Measurements from ENCODE around the gene KERA.

The KERA gene

GRCh38 chr12:91074154-91074709, 16.4 kb upstream of the KERA start:
- WGBS, 2 experiments (ENCODE audit: insufficient coverage in 2 of 2) = 68 to 93% methylated on average over 4 to 5 of the region's 6 CpGs
- H3K4me3 ChIP-seq (ENCODE audit: extremely low read depth, insufficient read depth, low read length, poor library complexity, severe bottlenecking) = no peak overlapping the region
- H3K36me3 ChIP-seq (ENCODE audit: control insufficient read depth, insufficient read depth, low read length) = no peaks in the 10 kb centered on the region
- no peak overlapping the region for H3K27ac ChIP-seq (ENCODE audit: low read depth, low read length, severe bottlenecking)
- no peaks in the 10 kb centered on the region for H3K9me3 ChIP-seq (ENCODE audit: control insufficient read depth, low read length)
- H3K4me1 ChIP-seq (ENCODE audit: control insufficient read depth, insufficient read depth, low read length, poor library complexity, severe bottlenecking) = peaks cover 5% of the 10 kb centered on the region

DNA sequence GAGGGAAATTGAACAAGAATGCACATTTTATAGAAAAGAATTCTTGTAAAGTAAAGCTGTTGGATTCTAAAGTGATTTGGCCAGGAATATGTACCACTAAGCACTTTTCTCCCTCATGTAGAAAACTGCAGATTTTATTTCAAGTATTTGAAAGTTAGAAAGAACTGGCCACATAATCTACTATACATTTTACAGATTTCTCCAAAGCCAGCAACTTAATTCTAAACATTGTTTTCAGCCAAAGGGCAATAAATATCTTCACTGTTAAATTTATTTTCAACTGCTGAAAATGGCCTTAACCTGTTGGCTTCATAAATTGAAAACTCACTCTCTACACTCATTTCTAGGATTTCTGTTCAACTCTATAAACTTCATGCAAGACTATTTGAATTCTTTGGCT, 15.6 kb upstream of the KERA start:
- no peaks in the 10 kb centered on the region for H3K36me3 ChIP-seq (ENCODE audit: control insufficient read depth, insufficient read depth, low read length)
- peaks cover 3% of the 10 kb centered on the region for H3K4me1 ChIP-seq (ENCODE audit: control insufficient read depth, insufficient read depth, low read length, poor library complexity, severe bottlenecking)
- H3K27ac ChIP-seq (ENCODE audit: low read depth, low read length, severe bottlenecking) = no peak overlapping the region
- H3K4me3 ChIP-seq (ENCODE audit: extremely low read depth, insufficient read depth, low read length, poor library complexity, severe bottlenecking) = no peak overlapping the region
- no peaks in the 10 kb centered on the region for H3K9me3 ChIP-seq (ENCODE audit: control insufficient read depth, low read length)

- WGBS, 2 experiments (ENCODE audit: insufficient coverage in 2 of 2) = no CpG with 5 or more reads among the region's 2 CpGs
- Histone ChIP-seq H3K9me3 (ENCODE audit: control insufficient read depth, low read length) (no peaks in the 10 kb centered on the region), H3K4me3 (ENCODE audit: extremely low read depth, insufficient read depth, low read length, poor library complexity, severe bottlenecking) (no peak overlapping the region), H3K27ac (ENCODE audit: low read depth, low read length, severe bottlenecking) (no peak overlapping the region), H3K4me1 (ENCODE audit: control insufficient read depth, insufficient read depth, low read length, poor library complexity, severe bottlenecking) (no peaks in the 10 kb centered on the region), H3K36me3 (ENCODE audit: control insufficient read depth, insufficient read depth, low read length) (no peaks in the 10 kb centered on the region)
Observed at GRCh38 chr12:91072931-91073330, 15.1 kb upstream of the KERA start.

DNA sequence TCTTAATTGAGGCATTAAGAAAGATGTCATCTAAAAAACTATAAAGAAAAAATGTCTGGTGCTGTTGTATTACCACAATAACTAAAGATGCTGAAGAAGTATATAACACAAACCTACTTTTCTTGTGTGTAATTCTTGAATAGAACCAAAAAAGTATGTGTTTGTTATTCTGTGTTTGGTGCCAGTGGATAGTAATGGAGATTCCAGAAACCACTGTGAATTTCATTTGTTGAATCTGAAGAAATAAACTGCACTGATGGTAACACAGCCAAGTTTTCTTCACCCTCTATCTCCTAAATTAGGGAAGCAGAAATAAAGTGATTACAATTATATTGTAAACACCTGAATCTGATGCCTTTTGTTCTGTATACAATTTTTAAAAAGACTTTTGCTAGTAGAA, 13.1 kb upstream of the KERA start:
- Histone ChIP-seq H3K36me3 (ENCODE audit: control insufficient read depth, insufficient read depth, low read length) (no peaks in the 10 kb centered on the region), H3K4me3 (ENCODE audit: extremely low read depth, insufficient read depth, low read length, poor library complexity, severe bottlenecking) (no peak overlapping the region), H3K9me3 (ENCODE audit: control insufficient read depth, low read length) (no peaks in the 10 kb centered on the region), H3K27ac (ENCODE audit: low read depth, low read length, severe bottlenecking) (no peak overlapping the region), H3K4me1 (ENCODE audit: control insufficient read depth, insufficient read depth, low read length, poor library complexity, severe bottlenecking) (no peaks in the 10 kb centered on the region)

GRCh38 chr12:91065396-91065795, 7.6 kb upstream of the KERA start:
- WGBS, 2 experiments (ENCODE audit: insufficient coverage in 2 of 2) = 100% methylated on average over 1 of the region's 3 CpGs; no CpG with 5 or more reads in 1 of the 2 experiments
- H3K9me3 ChIP-seq (ENCODE audit: control insufficient read depth, low read length) = no peaks in the 10 kb centered on the region
- H3K36me3 ChIP-seq (ENCODE audit: control insufficient read depth, insufficient read depth, low read length) = no peaks in the 10 kb centered on the region

DNA sequence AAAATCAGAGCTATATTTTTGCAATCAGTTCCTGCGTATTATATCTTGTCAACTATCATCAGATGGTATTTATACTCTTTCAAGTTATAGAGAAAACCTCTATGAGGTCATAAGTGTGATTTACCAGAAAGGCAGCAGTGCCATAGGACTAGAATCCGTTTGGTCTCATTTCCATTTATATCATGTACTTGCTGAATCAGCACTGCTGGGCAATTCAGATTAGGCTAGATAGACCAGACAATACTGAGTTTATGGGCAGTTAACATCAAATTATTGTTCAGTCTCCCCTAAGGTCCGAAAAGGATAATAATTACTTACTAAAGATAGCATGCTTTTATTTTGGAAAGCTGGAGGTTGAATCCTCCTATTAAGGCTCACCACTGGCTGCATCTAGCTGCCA, 6.8 kb upstream of the KERA start:
- WGBS, 2 experiments (ENCODE audit: insufficient coverage in 2 of 2) = no CpG with 5 or more reads among the region's 3 CpGs
- H3K27ac ChIP-seq (ENCODE audit: low read depth, low read length, severe bottlenecking) = no peak overlapping the region
- H3K9me3 ChIP-seq (ENCODE audit: control insufficient read depth, low read length) = no peaks in the 10 kb centered on the region
- H3K4me3 ChIP-seq (ENCODE audit: extremely low read depth, insufficient read depth, low read length, poor library complexity, severe bottlenecking) = no peak overlapping the region
- no peaks in the 10 kb centered on the region for H3K36me3 ChIP-seq (ENCODE audit: control insufficient read depth, insufficient read depth, low read length)
- no peaks in the 10 kb centered on the region for H3K4me1 ChIP-seq (ENCODE audit: control insufficient read depth, insufficient read depth, low read length, poor library complexity, severe bottlenecking)

More at GRCh38 chr12:91065396-91065795, 7.6 kb upstream of the KERA start:
- Histone ChIP-seq H3K4me1 (ENCODE audit: control insufficient read depth, insufficient read depth, low read length, poor library complexity, severe bottlenecking) (no peaks in the 10 kb centered on the region), H3K4me3 (ENCODE audit: extremely low read depth, insufficient read depth, low read length, poor library complexity, severe bottlenecking) (no peak overlapping the region), H3K27ac (ENCODE audit: low read depth, low read length, severe bottlenecking) (no peak overlapping the region)

- no peaks in the 10 kb centered on the region for H3K4me1 ChIP-seq (ENCODE audit: control insufficient read depth, insufficient read depth, low read length, poor library complexity, severe bottlenecking)
- no CpG with 5 or more reads among the region's 1 CpG for WGBS, 2 experiments (ENCODE audit: insufficient coverage in 2 of 2)
- no peak overlapping the region for H3K27ac ChIP-seq (ENCODE audit: low read depth, low read length, severe bottlenecking)
- H3K9me3 ChIP-seq (ENCODE audit: control insufficient read depth, low read length) = no peaks in the 10 kb centered on the region
- H3K4me3 ChIP-seq (ENCODE audit: extremely low read depth, insufficient read depth, low read length, poor library complexity, severe bottlenecking) = no peak overlapping the region
- no peaks in the 10 kb centered on the region for H3K36me3 ChIP-seq (ENCODE audit: control insufficient read depth, insufficient read depth, low read length)
Observed at GRCh38 chr12:91061091-91061490, 3.3 kb upstream of the KERA start.

DNA sequence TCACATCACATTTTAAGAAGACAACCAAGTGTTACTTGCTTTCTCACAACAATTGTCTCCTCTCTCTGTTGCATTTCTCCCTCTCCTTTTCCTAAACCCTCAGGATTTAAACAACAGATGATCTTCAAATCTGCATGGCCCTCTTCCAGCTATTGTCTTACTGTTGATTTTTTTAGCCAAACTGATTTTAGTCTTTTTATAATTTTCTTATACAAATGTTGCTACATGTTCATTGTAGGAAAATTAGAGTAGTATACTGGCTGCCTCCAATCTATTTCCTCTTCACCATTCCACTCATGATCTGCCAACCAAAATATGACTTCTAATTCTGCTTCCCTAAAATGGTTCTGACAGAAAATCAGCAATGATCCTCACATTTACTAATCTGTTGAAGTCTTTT, 1.4 kb upstream of the KERA start:
- no peaks in the 10 kb centered on the region for H3K36me3 ChIP-seq (ENCODE audit: control insufficient read depth, insufficient read depth, low read length)
- no peak overlapping the region for H3K27ac ChIP-seq (ENCODE audit: low read depth, low read length, severe bottlenecking)
- no peak overlapping the region for H3K4me3 ChIP-seq (ENCODE audit: extremely low read depth, insufficient read depth, low read length, poor library complexity, severe bottlenecking)
- no peaks in the 10 kb centered on the region for H3K9me3 ChIP-seq (ENCODE audit: control insufficient read depth, low read length)
- no peaks in the 10 kb centered on the region for H3K4me1 ChIP-seq (ENCODE audit: control insufficient read depth, insufficient read depth, low read length, poor library complexity, severe bottlenecking)

DNA sequence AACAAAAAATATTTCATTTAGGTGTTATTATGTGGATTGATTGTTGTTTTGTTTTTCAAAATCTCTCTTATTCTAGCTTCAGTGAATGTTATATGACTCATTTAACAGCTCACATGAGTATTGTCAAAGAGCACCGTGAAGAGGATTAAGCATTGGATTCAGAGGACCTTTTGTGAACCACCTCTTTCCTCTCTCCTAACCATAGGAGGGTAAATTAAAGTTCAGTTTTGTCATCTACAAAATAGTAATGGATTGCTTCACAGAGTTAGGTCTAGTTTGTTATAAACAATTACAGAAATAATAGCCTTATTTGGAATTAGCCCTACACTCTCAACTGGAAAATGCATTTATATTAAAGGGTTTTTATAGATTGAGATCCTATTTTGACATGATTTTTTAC, 962 bp upstream of the KERA start:
- H3K4me1 ChIP-seq (ENCODE audit: control insufficient read depth, insufficient read depth, low read length, poor library complexity, severe bottlenecking) = no peaks in the 10 kb centered on the region
- H3K4me3 ChIP-seq (ENCODE audit: extremely low read depth, insufficient read depth, low read length, poor library complexity, severe bottlenecking) = no peak overlapping the region
- no peaks in the 10 kb centered on the region for H3K9me3 ChIP-seq (ENCODE audit: control insufficient read depth, low read length)
- no CpG with 5 or more reads among the region's 1 CpG for WGBS, 2 experiments (ENCODE audit: insufficient coverage in 2 of 2)
- H3K36me3 ChIP-seq (ENCODE audit: control insufficient read depth, insufficient read depth, low read length) = no peaks in the 10 kb centered on the region
- no peak overlapping the region for H3K27ac ChIP-seq (ENCODE audit: low read depth, low read length, severe bottlenecking)

DNA sequence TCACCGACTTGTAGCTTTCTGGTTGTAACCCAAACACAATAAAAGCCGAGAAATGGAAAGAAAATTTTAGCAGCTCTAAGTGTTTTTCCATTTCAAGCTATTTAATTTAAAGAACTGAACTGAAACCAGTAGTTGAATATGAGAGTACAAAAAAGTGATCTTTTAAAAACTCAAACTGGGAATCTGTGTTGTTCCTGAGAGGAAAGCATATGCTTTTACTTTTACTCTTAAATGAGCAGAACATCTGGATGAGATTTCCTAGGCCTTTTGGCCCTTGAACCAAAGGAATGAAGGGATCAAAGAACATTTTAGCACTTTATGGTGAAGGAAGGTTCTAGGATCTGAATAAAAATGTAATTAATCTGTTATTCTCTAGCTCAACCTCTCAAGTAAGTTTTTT, 1.3 kb downstream of the KERA start:
- H3K4me1 ChIP-seq (ENCODE audit: control insufficient read depth, insufficient read depth, low read length, poor library complexity, severe bottlenecking) = no peaks in the 10 kb centered on the region
- H3K36me3 ChIP-seq (ENCODE audit: control insufficient read depth, insufficient read depth, low read length) = no peaks in the 10 kb centered on the region
- no peak overlapping the region for H3K4me3 ChIP-seq (ENCODE audit: extremely low read depth, insufficient read depth, low read length, poor library complexity, severe bottlenecking)
- H3K27ac ChIP-seq (ENCODE audit: low read depth, low read length, severe bottlenecking) = no peak overlapping the region
- H3K9me3 ChIP-seq (ENCODE audit: control insufficient read depth, low read length) = no peaks in the 10 kb centered on the region
- 92 to 100% methylated on average over 1 to 2 of the region's 2 CpGs for WGBS, 2 experiments (ENCODE audit: insufficient coverage in 2 of 2)

- Histone ChIP-seq H3K4me1 (ENCODE audit: control insufficient read depth, insufficient read depth, low read length, poor library complexity, severe bottlenecking) (no peaks in the 10 kb centered on the region), H3K36me3 (ENCODE audit: control insufficient read depth, insufficient read depth, low read length) (no peaks in the 10 kb centered on the region), H3K4me3 (ENCODE audit: extremely low read depth, insufficient read depth, low read length, poor library complexity, severe bottlenecking) (no peak overlapping the region), H3K27ac (ENCODE audit: low read depth, low read length, severe bottlenecking) (no peak overlapping the region), H3K9me3 (ENCODE audit: control insufficient read depth, low read length) (no peaks in the 10 kb centered on the region)
- WGBS, 2 experiments (ENCODE audit: insufficient coverage in 2 of 2) = 100% methylated on average over 1 of the region's 1 CpG; no CpG with 5 or more reads in 1 of the 2 experiments
Observed at GRCh38 chr12:91055976-91056375, 1.8 kb downstream of the KERA start.
